Smooth muscle cell (in vitro differentiated cells): ENCODE measurements around the gene TMEM202. TPM values are rescaled to one million over a fixed set of nuclear protein-coding genes. Genes with fewer than 3 reads are reported as not detected.
"Not testable (repeated sequence)": the region's sequence is repeated elsewhere in the genome, so short reads cannot be mapped to it uniquely, and the experiment has no call there.

Source experiments
- DNase-seq: peaks from one replicate; lab custom pipeline; 2025; ENCODE audit not compliant: unreplicated experiment; lab: John Stamatoyannopoulos, UW
- H2AFZ ChIP-seq: fragments of 200-600 bp; sonication (generic); 2 replicates; pipeline ENCODE4 v1.6.0; 2016; ENCODE audit warnings: antibody characterized with exemption, low read depth, mild to moderate bottlenecking
- H3F3A ChIP-seq: fragments of 200-600 bp; sonication (generic); 2 replicates; pipeline ENCODE4 v1.6.0; 2017; ENCODE audit warnings: antibody characterized with exemption, low read depth
- H3K27ac ChIP-seq: fragments of 200-600 bp; sonication (generic); 2 replicates; pipeline ENCODE4 v1.5.1; 2016; ENCODE audit warnings: low read depth, mild to moderate bottlenecking
- H3K27me3 ChIP-seq: fragments of 200-600 bp; sonication (generic); 2 replicates; pipeline ENCODE4 v1.6.1; 2016; ENCODE audit warnings: low read depth, mild to moderate bottlenecking
- H3K36me3 ChIP-seq: fragments of 200-600 bp; sonication (generic); 2 replicates; pipeline ENCODE4 v1.5.1; 2016; ENCODE audit warnings: low read depth
- H3K4me1 ChIP-seq: fragments of 200-600 bp; sonication (generic); 2 replicates; pipeline ENCODE4 v1.5.1; 2016; ENCODE audit warnings: low read depth
- H3K4me2 ChIP-seq: fragments of 200-600 bp; sonication (generic); 2 replicates; pipeline ENCODE4 v1.6.0; 2016; ENCODE audit warnings: mild to moderate bottlenecking
- H3K4me3 ChIP-seq: fragments of 200-600 bp; sonication (generic); 2 replicates; pipeline ENCODE4 v1.5.1; 2016; ENCODE audit warnings: mild to moderate bottlenecking
- H3K79me2 ChIP-seq: fragments of 200-600 bp; sonication (generic); 2 replicates; pipeline ENCODE4 v1.6.0; 2016; ENCODE audit warnings: low read depth, mild to moderate bottlenecking
- H3K9ac ChIP-seq: fragments of 200-600 bp; sonication (generic); 2 replicates; pipeline ENCODE4 v1.6.0; 2016; ENCODE audit warnings: low read depth
- H3K9me3 ChIP-seq: fragments of 200-600 bp; sonication (generic); replicated peaks from 2 replicates; pipeline ENCODE4 v1.5.1; 2016; ENCODE audit warnings: low read depth
- H4K20me1 ChIP-seq: fragments of 200-600 bp; sonication (generic); 2 replicates; pipeline ENCODE4 v1.6.0; 2016; ENCODE audit warnings: low read depth
- CTCF ChIP-seq: fragments of 200-600 bp; sonication (generic); IDR thresholded peaks from 2 replicates; pipeline ENCODE4 v1.5.1; 2017; ENCODE audit warnings: borderline replicate concordance, mild to moderate bottlenecking, antibody characterized with exemption; ENCODE audit not compliant: insufficient read depth, poor library complexity, severe bottlenecking
- WGBS: methylation state at CpG from one replicate; pipeline ENCODE4 v1.1.7; 2016; ENCODE audit warnings: low lambda C conversion rate; 5-methylcytosine and 5-hydroxymethylcytosine counted together
- polyA plus RNA-seq: library from polyadenylated mRNA; unstranded; fragments of >200 nt; fragmentation: Nextera tagmentation; extraction: Ambion mirVana; gene quantifications from 2 replicates; pipeline ENCODE4 v1.2.1, GENCODE V29; 2016
- total RNA-seq: library from RNA; depleted of rRNA; stranded (reverse); fragments of >200 nt; gene quantifications from 2 replicates; pipeline ENCODE4 v1.2.3, GENCODE V29; 2014

Gene TMEM202
- total and polyA plus RNA-seq, 2 experiments from 2014 or later = not detected

- no peak for TF ChIP-seq CTCF
- DNase-seq = no peak
- whole genome bisulfite sequencing = under 1% methylated on average over 17 of the region's 17 CpGs
These were observed 22.6 kb upstream of the TMEM202 start for GRCh38 chr15:72375501-72375845.

GRCh38 chr15:72375846-72376581 lies 22.1 kb upstream of the TMEM202 start, which contains the start of gene HEXA:
Gene HEXA, minus strand, starts transcription at chr15:72376014. Its CDS starts 42 bp downstream, at chr15:72375972.
- no peaks in the 10 kb centered on the region for H3F3A ChIP-seq
- no peak for TF ChIP-seq CTCF
- peak; percentile 89 for DNase-seq
- H3K36me3 ChIP-seq = no peaks in the 10 kb centered on the region
- H3K4me1 ChIP-seq = peaks cover 4% of the 10 kb centered on the region
- WGBS = 2% methylated on average over 46 of the region's 50 CpGs
- peaks cover 40% of the 10 kb centered on the region for H3K79me2 ChIP-seq
- peak within 1 kb of the TSS; percentile 78 for H3K4me3 ChIP-seq
- peaks cover 1% of the 10 kb centered on the region for H3K27me3 ChIP-seq
- no peaks in the 10 kb centered on the region for H3K9me3 ChIP-seq
- peaks cover 3% of the 10 kb centered on the region for H4K20me1 ChIP-seq
- peak within 1 kb of the TSS; percentile 94 for H3K4me2 ChIP-seq
- H3K27ac ChIP-seq = peak within 1 kb of the TSS; percentile 68
- peak within 1 kb of the TSS; percentile 93 for H3K9ac ChIP-seq
- H2AFZ ChIP-seq = peak within 1 kb of the TSS; percentile 98

More at GRCh38 chr15:72375501-72375845, 22.6 kb upstream of the TMEM202 start:
- H3F3A ChIP-seq = no peaks in the 10 kb centered on the region
- H3K36me3 ChIP-seq = no peaks in the 10 kb centered on the region
- peak overlapping the region; percentile 68 for H3K27ac ChIP-seq
- peaks cover 4% of the 10 kb centered on the region for H3K4me1 ChIP-seq
- peak overlapping the region; percentile 98 for H2AFZ ChIP-seq
- peak overlapping the region; percentile 93 for H3K9ac ChIP-seq
- H3K4me3 ChIP-seq = peak overlapping the region; percentile 78
- H3K4me2 ChIP-seq = peak overlapping the region; percentile 94
- peaks cover 6% of the 10 kb centered on the region for H4K20me1 ChIP-seq
- H3K79me2 ChIP-seq = peaks cover 40% of the 10 kb centered on the region
- no peaks in the 10 kb centered on the region for H3K27me3 ChIP-seq
- no peaks in the 10 kb centered on the region for H3K9me3 ChIP-seq

- Histone ChIP-seq H4K20me1 (no peaks in the 10 kb centered on the region), H3K27me3 (peaks cover 9% of the 10 kb centered on the region), H3K4me1 (peaks cover 4% of the 10 kb centered on the region), H3K36me3 (no peaks in the 10 kb centered on the region), H3K79me2 (peaks cover 29% of the 10 kb centered on the region), H3K9ac (no peak overlapping the region), H2AFZ (no peak overlapping the region), H3K9me3 (no peaks in the 10 kb centered on the region), H3F3A (no peaks in the 10 kb centered on the region), H3K4me2 (no peak overlapping the region), H3K27ac (no peak overlapping the region), H3K4me3 (no peak overlapping the region)
- WGBS = 88% methylated on average over 1 of the region's 1 CpG
- no peak for DNase-seq
- TF ChIP-seq CTCF = no peak
These were observed 20.8 kb upstream of the TMEM202 start for GRCh38 chr15:72377331-72377730.

- Histone ChIP-seq H3K79me2 (peaks cover 15% of the 10 kb centered on the region), H3K27me3 (peaks cover 24% of the 10 kb centered on the region)
- H4K20me1 ChIP-seq, H3F3A ChIP-seq, H3K4me1 ChIP-seq, H3K4me2 ChIP-seq, H3K4me3 ChIP-seq, H3K9me3 ChIP-seq, H3K27ac ChIP-seq, H2AFZ ChIP-seq, DNase-seq, H3K9ac ChIP-seq, H3K36me3 ChIP-seq: not testable (repeated sequence)
- WGBS = 74% methylated on average over 3 of the region's 3 CpGs
These were observed 19.0 kb upstream of the TMEM202 start for GRCh38 chr15:72379106-72379505.
